Measurements from ENCODE around the gene CSF1.

CSF1 gene

GRCh38 chr1:109887884-109888283 lies 22.8 kb upstream of the CSF1 start:
- ATAC-seq (ENCODE audit: low read depth) = no peak
- Histone ChIP-seq H3K27ac (ENCODE audit: poor library complexity, severe bottlenecking) (no peak overlapping the region), H3K4me1 (ENCODE audit: insufficient read depth, poor library complexity, severe bottlenecking) (peaks cover 4% of the 10 kb centered on the region), H3K4me3 (ENCODE audit: severe bottlenecking) (no peak overlapping the region), H3K9me3 (ENCODE audit: severe bottlenecking) (no peaks in the 10 kb centered on the region), H3K36me3 (ENCODE audit: low read depth) (no peaks in the 10 kb centered on the region), H3K27me3 (ENCODE audit: insufficient read depth, poor library complexity, severe bottlenecking) (no peaks in the 10 kb centered on the region)
- no peak for DNase-seq (ENCODE audit: low spot score)
- TF ChIP-seq, protein P1, sequence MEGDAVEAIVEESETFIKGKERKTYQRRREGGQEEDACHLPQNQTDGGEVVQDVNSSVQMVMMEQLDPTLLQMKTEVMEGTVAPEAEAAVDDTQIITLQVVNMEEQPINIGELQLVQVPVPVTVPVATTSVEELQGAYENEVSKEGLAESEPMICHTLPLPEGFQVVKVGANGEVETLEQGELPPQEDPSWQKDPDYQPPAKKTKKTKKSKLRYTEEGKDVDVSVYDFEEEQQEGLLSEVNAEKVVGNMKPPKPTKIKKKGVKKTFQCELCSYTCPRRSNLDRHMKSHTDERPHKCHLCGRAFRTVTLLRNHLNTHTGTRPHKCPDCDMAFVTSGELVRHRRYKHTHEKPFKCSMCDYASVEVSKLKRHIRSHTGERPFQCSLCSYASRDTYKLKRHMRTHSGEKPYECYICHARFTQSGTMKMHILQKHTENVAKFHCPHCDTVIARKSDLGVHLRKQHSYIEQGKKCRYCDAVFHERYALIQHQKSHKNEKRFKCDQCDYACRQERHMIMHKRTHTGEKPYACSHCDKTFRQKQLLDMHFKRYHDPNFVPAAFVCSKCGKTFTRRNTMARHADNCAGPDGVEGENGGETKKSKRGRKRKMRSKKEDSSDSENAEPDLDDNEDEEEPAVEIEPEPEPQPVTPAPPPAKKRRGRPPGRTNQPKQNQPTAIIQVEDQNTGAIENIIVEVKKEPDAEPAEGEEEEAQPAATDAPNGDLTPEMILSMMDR (IDR thresholded peaks at IDR 0.05; ENCODE audit: poor library complexity, severe bottlenecking) = no peak

- ATAC-seq (ENCODE audit: low read depth) = no peak
- Histone ChIP-seq H3K9me3 (ENCODE audit: severe bottlenecking) (no peaks in the 10 kb centered on the region), H3K4me1 (ENCODE audit: insufficient read depth, poor library complexity, severe bottlenecking) (peaks cover 11% of the 10 kb centered on the region), H3K27me3 (ENCODE audit: insufficient read depth, poor library complexity, severe bottlenecking) (no peaks in the 10 kb centered on the region), H3K27ac (ENCODE audit: poor library complexity, severe bottlenecking) (no peak overlapping the region), H3K36me3 (ENCODE audit: low read depth) (no peaks in the 10 kb centered on the region), H3K4me3 (ENCODE audit: severe bottlenecking) (no peak overlapping the region)
- no peak for DNase-seq (ENCODE audit: low spot score)
- TF ChIP-seq, protein P1 (IDR thresholded peaks at IDR 0.05; ENCODE audit: poor library complexity, severe bottlenecking) = no peak
These were observed 21.6 kb upstream of the CSF1 start for GRCh38 chr1:109889094-109889493.

- DNase-seq (ENCODE audit: low spot score) = no peak
- TF ChIP-seq, protein P1 (IDR thresholded peaks at IDR 0.05; ENCODE audit: poor library complexity, severe bottlenecking) = no peak
These were observed 20.3 kb upstream of the CSF1 start for GRCh38 chr1:109890115-109890953.

DNA sequence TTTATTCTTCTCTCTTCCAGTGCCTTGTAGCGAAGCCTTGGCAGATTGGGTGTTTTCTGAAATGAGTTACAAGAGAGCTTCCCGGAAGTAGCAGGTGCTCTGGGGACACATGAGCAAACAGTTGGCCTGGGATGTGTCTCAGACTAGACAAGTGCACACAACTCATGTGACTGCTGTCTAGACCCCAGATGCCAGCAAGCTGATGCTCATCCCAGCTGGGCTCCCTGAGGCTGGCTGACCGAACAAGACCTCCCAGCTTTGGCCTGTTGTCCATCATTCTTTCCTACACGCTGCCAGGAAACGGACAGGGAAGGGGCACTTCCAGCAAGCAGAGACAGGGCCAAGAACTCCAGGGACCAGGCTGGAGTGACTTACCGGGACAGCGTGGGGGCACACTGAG lies 18.7 kb upstream of the CSF1 start:
- H3K36me3 ChIP-seq (ENCODE audit: low read depth) = no peaks in the 10 kb centered on the region
- no peak for DNase-seq (ENCODE audit: low spot score)
- H3K9me3 ChIP-seq (ENCODE audit: severe bottlenecking) = no peaks in the 10 kb centered on the region
- H3K27ac ChIP-seq (ENCODE audit: poor library complexity, severe bottlenecking) = no peak overlapping the region
- TF ChIP-seq, protein P1 (IDR thresholded peaks at IDR 0.05; ENCODE audit: poor library complexity, severe bottlenecking) = no peak
- ATAC-seq (ENCODE audit: low read depth) = no peak
- no peak overlapping the region for H3K4me3 ChIP-seq (ENCODE audit: severe bottlenecking)
- peaks cover 11% of the 10 kb centered on the region for H3K4me1 ChIP-seq (ENCODE audit: insufficient read depth, poor library complexity, severe bottlenecking)
- H3K27me3 ChIP-seq (ENCODE audit: insufficient read depth, poor library complexity, severe bottlenecking) = no peaks in the 10 kb centered on the region

More at GRCh38 chr1:109890115-109890953, 20.3 kb upstream of the CSF1 start:
- Histone ChIP-seq H3K4me1 (ENCODE audit: insufficient read depth, poor library complexity, severe bottlenecking) (peaks cover 11% of the 10 kb centered on the region), H3K9me3 (ENCODE audit: severe bottlenecking) (no peaks in the 10 kb centered on the region), H3K4me3 (ENCODE audit: severe bottlenecking) (no peak overlapping the region), H3K27ac (ENCODE audit: poor library complexity, severe bottlenecking) (no peak overlapping the region), H3K27me3 (ENCODE audit: insufficient read depth, poor library complexity, severe bottlenecking) (no peaks in the 10 kb centered on the region), H3K36me3 (ENCODE audit: low read depth) (no peaks in the 10 kb centered on the region)
- ATAC-seq (ENCODE audit: low read depth) = no peak

Data from RWPE2 (cell line).